Activated naive CD8-positive, alpha-beta T cell treated with anti-CD3 and anti-CD28 coated beads for 36 hours (primary cell): ENCODE measurements around the gene EIF3J. TPM values are rescaled to one million over a fixed set of nuclear protein-coding genes. Genes with fewer than 3 reads are reported as not detected.
"Not testable (repeated sequence)": the region's sequence is repeated elsewhere in the genome, so short reads cannot be mapped to it uniquely, and the experiment has no call there.

Experiments used
- DNase-seq: peaks from one replicate; pipeline ENCODE4 v3.0.0; 2021
- H3K27ac Mint-ChIP-seq: one replicate; pipeline ENCODE4 v1.8.0; 2022; ENCODE audit warnings: mild to moderate bottlenecking, moderate library complexity, mixed read lengths
- H3K27me3 Mint-ChIP-seq: one replicate; pipeline ENCODE4 v1.8.0; 2022; ENCODE audit warnings: mild to moderate bottlenecking, mixed read lengths
- H3K36me3 Mint-ChIP-seq: one replicate; pipeline ENCODE4 v1.8.0; 2021; ENCODE audit warnings: mild to moderate bottlenecking, mixed read lengths
- H3K4me1 Mint-ChIP-seq: one replicate; pipeline ENCODE4 v1.8.0; 2021; ENCODE audit warnings: mixed read lengths
- H3K4me3 Mint-ChIP-seq: one replicate; pipeline ENCODE4 v1.8.0; 2022; ENCODE audit warnings: mild to moderate bottlenecking, moderate library complexity, mixed read lengths
- H3K9me3 Mint-ChIP-seq: one replicate; pipeline ENCODE4 v1.8.0; 2022; ENCODE audit warnings: mixed read lengths
- total RNA-seq, 2 experiments: library from RNA; stranded (reverse); gene quantifications; one replicate each; pipeline ENCODE4 v1.2.3, GENCODE V29; 2021

The EIF3J gene
- total RNA-seq = 100 to 1,000 TPM; 187 to 194 TPM

- no peaks in the 10 kb centered on the region for H3K27me3 Mint-ChIP-seq
- peak within 1 kb of the TSS; percentile 88 for H3K4me3 Mint-ChIP-seq
- H3K27ac Mint-ChIP-seq = peak within 1 kb of the TSS; percentile 97
- peak; percentile 97 for DNase-seq
- peaks cover 43% of the 10 kb centered on the region for H3K4me1 Mint-ChIP-seq
- no peaks in the 10 kb centered on the region for H3K9me3 Mint-ChIP-seq
- H3K36me3 Mint-ChIP-seq = peaks cover 54% of the 10 kb centered on the region
Measured at GRCh38 chr15:44536962-44537734, at the start of gene EIF3J. EIF3J (plus strand) TSS chr15:44537147; CDS start chr15:44537195, 48 bp downstream.

DNA sequence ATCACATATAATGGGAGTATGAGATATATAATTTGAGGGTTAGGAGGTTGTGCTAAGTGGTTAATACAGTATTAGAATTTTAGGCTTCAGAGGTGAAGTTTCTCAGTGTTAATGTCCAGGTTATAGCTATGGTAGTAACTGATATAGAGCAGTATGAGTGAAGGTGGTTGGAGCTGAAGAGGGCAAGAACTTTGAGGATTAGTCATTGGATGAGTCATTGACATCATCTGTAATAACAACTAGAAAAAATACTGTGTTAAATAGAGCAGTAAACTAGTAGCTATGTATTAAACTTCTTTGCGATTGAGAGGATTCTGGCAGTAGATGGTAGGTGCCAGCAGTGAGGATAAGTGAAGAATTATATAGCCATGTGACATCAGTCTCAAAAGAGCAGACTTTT, 47.5 kb upstream of the EIF3J start:
- Mint-ChIP-seq H3K27ac (peak overlapping the region; percentile 79), H3K27me3 (no peaks in the 10 kb centered on the region)

DNA sequence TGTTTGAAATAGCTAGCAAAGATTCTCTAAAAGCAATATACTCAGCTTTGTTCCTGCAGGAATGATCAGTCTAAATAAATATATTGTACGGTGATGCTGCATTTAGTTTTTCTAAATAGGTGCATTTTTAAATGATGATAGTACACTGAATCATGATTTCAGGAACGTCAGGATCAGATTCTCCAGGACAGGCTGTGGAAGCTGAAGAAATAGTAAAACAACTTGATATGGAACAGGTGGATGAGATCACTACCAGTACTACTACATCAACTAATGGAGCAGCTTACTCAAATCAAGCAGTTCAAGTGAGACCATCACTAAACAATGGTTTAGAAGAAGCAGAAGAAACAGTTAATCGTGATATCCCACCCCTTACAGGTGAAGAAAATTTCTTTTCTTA, 46.3 kb upstream of the EIF3J start:
- DNase-seq = no peak
- no peak overlapping the region for H3K27ac Mint-ChIP-seq
- H3K4me1 Mint-ChIP-seq = peaks cover 29% of the 10 kb centered on the region
- no peak overlapping the region for H3K4me3 Mint-ChIP-seq
- no peaks in the 10 kb centered on the region for H3K27me3 Mint-ChIP-seq
- no peaks in the 10 kb centered on the region for H3K9me3 Mint-ChIP-seq
- H3K36me3 Mint-ChIP-seq = peaks cover 30% of the 10 kb centered on the region

More for the DNA sequence above, 47.5 kb upstream of the EIF3J start:
- peaks cover 32% of the 10 kb centered on the region for H3K36me3 Mint-ChIP-seq
- no peaks in the 10 kb centered on the region for H3K9me3 Mint-ChIP-seq
- H3K4me3 Mint-ChIP-seq = no peak overlapping the region
- DNase-seq = no peak
- H3K4me1 Mint-ChIP-seq = peaks cover 32% of the 10 kb centered on the region

DNA sequence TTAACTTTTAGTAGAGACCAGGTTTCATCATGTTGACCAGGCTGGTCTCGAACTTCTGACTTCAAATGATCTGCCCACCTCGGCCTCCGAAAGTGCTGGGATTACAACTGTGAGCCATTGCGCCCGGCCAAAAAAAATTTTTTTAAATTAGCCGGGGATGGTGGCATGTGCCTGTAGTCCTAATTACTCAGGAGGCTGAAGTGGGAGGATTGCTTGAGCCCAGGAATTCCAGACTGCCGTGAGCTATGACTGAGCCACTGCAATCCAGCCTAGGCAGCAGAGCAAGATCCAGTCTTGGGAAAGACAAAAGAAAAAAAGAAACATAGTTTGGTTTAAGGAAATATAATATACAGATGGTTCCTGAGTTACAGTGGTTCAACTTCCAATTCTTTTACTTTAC, 44.9 kb upstream of the EIF3J start:
- H3K27me3 Mint-ChIP-seq = no peaks in the 10 kb centered on the region
- H3K36me3 Mint-ChIP-seq = peaks cover 23% of the 10 kb centered on the region
- H3K4me1 Mint-ChIP-seq = peaks cover 24% of the 10 kb centered on the region
- no peaks in the 10 kb centered on the region for H3K9me3 Mint-ChIP-seq
- H3K4me3 Mint-ChIP-seq = no peak overlapping the region
- no peak overlapping the region for H3K27ac Mint-ChIP-seq
- DNase-seq = no peak

DNA sequence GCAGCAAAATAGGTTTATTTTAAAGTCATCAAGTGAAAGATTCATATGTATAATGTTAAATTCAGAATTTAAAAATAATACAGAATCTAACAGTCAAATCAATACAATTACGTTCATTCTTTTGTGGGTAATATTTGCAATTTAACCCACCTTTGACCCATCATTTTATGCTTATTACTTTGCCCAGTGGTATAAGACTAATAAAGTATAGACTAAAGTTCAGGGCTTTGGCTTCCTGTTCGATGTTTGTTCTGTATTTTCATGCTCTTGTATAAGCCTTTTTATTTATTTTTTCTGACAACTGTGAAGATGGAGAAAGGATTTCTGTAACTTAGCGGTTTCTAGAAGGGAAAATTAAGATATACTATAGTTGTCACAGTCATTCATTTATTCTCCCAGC, 44.3 kb upstream of the EIF3J start:
- no peak overlapping the region for H3K4me3 Mint-ChIP-seq
- no peak for DNase-seq
- no peak overlapping the region for H3K27ac Mint-ChIP-seq
- H3K36me3 Mint-ChIP-seq = peaks cover 17% of the 10 kb centered on the region
- H3K27me3 Mint-ChIP-seq = no peaks in the 10 kb centered on the region
- peaks cover 18% of the 10 kb centered on the region for H3K4me1 Mint-ChIP-seq
- H3K9me3 Mint-ChIP-seq = no peaks in the 10 kb centered on the region

- H3K36me3 Mint-ChIP-seq = peaks cover 8% of the 10 kb centered on the region
- peaks cover 13% of the 10 kb centered on the region for H3K4me1 Mint-ChIP-seq
- no peaks in the 10 kb centered on the region for H3K9me3 Mint-ChIP-seq
- no peak for DNase-seq
- no peak overlapping the region for H3K4me3 Mint-ChIP-seq
- no peak overlapping the region for H3K27ac Mint-ChIP-seq
- H3K27me3 Mint-ChIP-seq = no peaks in the 10 kb centered on the region
Measured at GRCh38 chr15:44495562-44495961, 41.4 kb upstream of the EIF3J start.

- peaks cover 10% of the 10 kb centered on the region for H3K36me3 Mint-ChIP-seq
- no peak overlapping the region for H3K27ac Mint-ChIP-seq
- no peaks in the 10 kb centered on the region for H3K27me3 Mint-ChIP-seq
- DNase-seq = no peak
- no peak overlapping the region for H3K4me3 Mint-ChIP-seq
- H3K9me3 Mint-ChIP-seq = no peaks in the 10 kb centered on the region
- H3K4me1 Mint-ChIP-seq = peaks cover 21% of the 10 kb centered on the region
Measured at GRCh38 chr15:44500555-44500954, 36.4 kb upstream of the EIF3J start.

GRCh38 chr15:44501768-44502366, 35.1 kb upstream of the EIF3J start:
- H3K27me3 Mint-ChIP-seq = no peaks in the 10 kb centered on the region
- peak overlapping the region; percentile 6 for H3K27ac Mint-ChIP-seq
- no peak overlapping the region for H3K4me3 Mint-ChIP-seq
- no peaks in the 10 kb centered on the region for H3K9me3 Mint-ChIP-seq
- DNase-seq = no peak
- H3K36me3 Mint-ChIP-seq = peaks cover 10% of the 10 kb centered on the region
- peaks cover 18% of the 10 kb centered on the region for H3K4me1 Mint-ChIP-seq

- Mint-ChIP-seq H3K36me3 (peaks cover 10% of the 10 kb centered on the region), H3K4me3 (no peak overlapping the region), H3K4me1 (no peaks in the 10 kb centered on the region), H3K9me3 (no peaks in the 10 kb centered on the region), H3K27me3 (no peaks in the 10 kb centered on the region), H3K27ac (no peak overlapping the region)
- DNase-seq = no peak
Measured at GRCh38 chr15:44516436-44516835, 20.5 kb upstream of the EIF3J start.

- no peaks in the 10 kb centered on the region for H3K9me3 Mint-ChIP-seq
- H3K4me3 Mint-ChIP-seq = no peak overlapping the region
- DNase-seq = no peak
- H3K27me3 Mint-ChIP-seq = no peaks in the 10 kb centered on the region
- H3K36me3 Mint-ChIP-seq = peaks cover 11% of the 10 kb centered on the region
- H3K27ac Mint-ChIP-seq = no peak overlapping the region
- no peaks in the 10 kb centered on the region for H3K4me1 Mint-ChIP-seq
Measured at GRCh38 chr15:44519537-44519936, 17.4 kb upstream of the EIF3J start.

GRCh38 chr15:44525018-44525417, 11.9 kb upstream of the EIF3J start:
- H3K4me3 Mint-ChIP-seq = no peak overlapping the region
- DNase-seq = no peak
- H3K27ac Mint-ChIP-seq = no peak overlapping the region
- peaks cover 3% of the 10 kb centered on the region for H3K36me3 Mint-ChIP-seq
- no peaks in the 10 kb centered on the region for H3K27me3 Mint-ChIP-seq
- H3K9me3 Mint-ChIP-seq = no peaks in the 10 kb centered on the region
- no peaks in the 10 kb centered on the region for H3K4me1 Mint-ChIP-seq

DNA sequence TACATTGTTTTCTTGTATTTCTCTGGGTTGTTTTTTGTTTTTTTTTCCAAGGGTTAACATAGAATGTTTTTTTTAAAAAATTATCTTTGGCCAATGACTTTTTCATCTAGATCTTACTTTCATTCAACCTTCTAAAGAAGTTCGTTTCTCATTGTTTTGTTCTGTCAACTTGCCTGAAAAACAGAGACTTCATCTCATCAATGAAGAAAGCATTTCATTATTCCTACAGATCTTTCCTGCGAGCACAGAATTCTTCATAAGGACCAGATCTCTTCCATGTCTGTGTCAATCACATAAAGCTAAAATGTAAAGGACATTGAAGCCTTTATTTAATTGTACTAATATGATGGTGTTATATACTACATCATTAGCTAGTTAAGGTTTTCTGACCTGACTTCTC, 9.7 kb upstream of the EIF3J start:
- Mint-ChIP-seq H3K27me3 (no peaks in the 10 kb centered on the region), H3K4me3 (no peak overlapping the region), H3K36me3 (no peaks in the 10 kb centered on the region), H3K4me1 (peaks cover 4% of the 10 kb centered on the region), H3K27ac (no peak overlapping the region), H3K9me3 (no peaks in the 10 kb centered on the region)
- no peak for DNase-seq

- peaks cover 5% of the 10 kb centered on the region for H3K36me3 Mint-ChIP-seq
- no peaks in the 10 kb centered on the region for H3K9me3 Mint-ChIP-seq
- no peak overlapping the region for H3K4me3 Mint-ChIP-seq
- no peaks in the 10 kb centered on the region for H3K27me3 Mint-ChIP-seq
- H3K4me1 Mint-ChIP-seq = peaks cover 9% of the 10 kb centered on the region
- peak overlapping the region; percentile 22 for H3K27ac Mint-ChIP-seq
- no peak for DNase-seq
Measured at GRCh38 chr15:44529864-44530604, 6.9 kb upstream of the EIF3J start.

- Mint-ChIP-seq H3K36me3 (peaks cover 7% of the 10 kb centered on the region), H3K4me1 (peaks cover 11% of the 10 kb centered on the region), H3K4me3 (no peak overlapping the region), H3K27ac (peak overlapping the region; percentile 22), H3K27me3 (no peaks in the 10 kb centered on the region), H3K9me3 (no peaks in the 10 kb centered on the region)
- no peak for DNase-seq
Measured at GRCh38 chr15:44530653-44531052, 6.3 kb upstream of the EIF3J start.

DNA sequence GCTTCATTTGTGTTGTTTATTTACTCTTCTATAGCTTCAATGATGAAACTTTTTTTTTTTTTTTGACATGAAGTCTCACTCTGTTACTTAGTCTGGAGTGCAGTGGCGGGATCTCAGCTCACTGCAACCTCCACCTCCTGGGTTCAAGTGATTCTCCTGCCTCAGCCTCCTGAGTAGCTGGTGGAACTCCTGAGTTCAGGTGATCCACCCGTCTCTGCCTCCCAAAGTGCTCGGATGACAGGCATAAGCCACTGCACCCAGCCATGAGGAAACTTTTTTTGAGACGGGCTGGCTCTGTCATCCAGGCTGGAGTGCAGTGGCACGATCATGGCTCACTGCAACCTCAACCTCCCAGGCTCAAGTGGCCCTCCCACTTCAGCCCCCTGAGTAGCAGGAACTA, 4.7 kb upstream of the EIF3J start:
- peaks cover 12% of the 10 kb centered on the region for H3K36me3 Mint-ChIP-seq
- not testable (repeated sequence) for H3K27me3 Mint-ChIP-seq, H3K9me3 Mint-ChIP-seq, DNase-seq, H3K4me3 Mint-ChIP-seq
- H3K4me1 Mint-ChIP-seq = peaks cover 16% of the 10 kb centered on the region
- peak overlapping the region; percentile 56 for H3K27ac Mint-ChIP-seq
